ENCODE measurements around the gene CRIM1. TPM values are rescaled to one million over a fixed set of nuclear protein-coding genes. Genes with fewer than 3 reads are reported as not detected.
A peak's percentile ranks its signal among the peaks of the same experiment; 100 is the strongest.

The CRIM1 gene
- polyA plus RNA-seq, 2 of the 4 experiments (the other 2 are of a cell fraction) = 127 to 208 TPM

DNA sequence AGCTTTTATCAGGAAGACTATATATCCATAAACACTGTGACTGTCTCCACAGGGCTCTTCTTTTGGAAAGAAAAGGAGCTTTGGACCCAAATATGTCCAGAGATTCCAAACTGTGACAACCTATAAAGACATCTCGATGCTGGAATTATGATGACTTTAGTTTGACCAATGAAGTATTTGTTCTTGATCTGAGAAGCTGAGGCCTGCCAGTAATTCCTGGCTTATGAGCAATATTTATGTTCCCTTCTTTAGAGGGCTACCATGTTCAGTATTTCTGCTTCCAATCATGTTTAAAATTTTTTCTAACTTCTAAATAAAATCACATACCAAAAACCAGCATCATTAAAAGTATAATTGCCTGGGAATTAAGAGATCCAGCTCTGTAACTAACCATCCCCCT lies 201.3 kb downstream of the CRIM1 start:
- H3K4me2 ChIP-seq = peak overlapping the region; percentile 20; the same call in 2 of the 3 replicates
- DNase-seq (ENCODE audit: low read depth in 1 of 2, low spot score in 1 of 2) = no peak
- no peaks in the 10 kb centered on the region for H3K9me3 ChIP-seq
- H3K27ac ChIP-seq = peak overlapping the region; percentile 4 to 12; a peak in 3 of 6 replicates
- CTCF ChIA-PET = interaction anchor here (0.8 to 2.3 kb wide), 7 partner anchors 13 to 204 kb away, joined by 3 to 8 read pairs (median 4); no protein-coding TSS in a partner anchor
- no peak overlapping the region for H3K4me3 ChIP-seq
- peak in 1 of 2 experiments; percentile 1; a peak in 2 of 6 replicates for ATAC-seq
- 4% methylated on average over 1 of the region's 1 CpG for WGBS (ENCODE audit: missing lambda C conversion rate)
- H3K4me1 ChIP-seq = peaks cover 40% of the 10 kb centered on the region
- TF ChIP-seq ZC3H11A (IDR thresholded peaks at IDR 0.05) = no peak
- no peak for TF ChIP-seq CHD4 (IDR thresholded peaks at IDR 0.05; ENCODE audit: borderline replicate concordance)
- no peak for TF ChIP-seq FOSL2 (IDR thresholded peaks at IDR 0.05)
- TF ChIP-seq FOSL2 (CRISPR knock-in tag; IDR thresholded peaks at IDR 0.05) = peak; percentile 28; the same call in 1 of the 2 replicates
- TF ChIP-seq, protein P1, sequence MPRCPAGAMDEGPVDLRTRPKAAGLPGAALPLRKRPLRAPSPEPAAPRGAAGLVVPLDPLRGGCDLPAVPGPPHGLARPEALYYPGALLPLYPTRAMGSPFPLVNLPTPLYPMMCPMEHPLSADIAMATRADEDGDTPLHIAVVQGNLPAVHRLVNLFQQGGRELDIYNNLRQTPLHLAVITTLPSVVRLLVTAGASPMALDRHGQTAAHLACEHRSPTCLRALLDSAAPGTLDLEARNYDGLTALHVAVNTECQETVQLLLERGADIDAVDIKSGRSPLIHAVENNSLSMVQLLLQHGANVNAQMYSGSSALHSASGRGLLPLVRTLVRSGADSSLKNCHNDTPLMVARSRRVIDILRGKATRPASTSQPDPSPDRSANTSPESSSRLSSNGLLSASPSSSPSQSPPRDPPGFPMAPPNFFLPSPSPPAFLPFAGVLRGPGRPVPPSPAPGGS (IDR thresholded peaks at IDR 0.05) = no peak
- TF ChIP-seq POLR2AphosphoS2 (conservative IDR thresholded peaks at IDR 0.05; ENCODE audit: low read length) = no peak
- no peak for TF ChIP-seq NFE2L2 (conservative IDR thresholded peaks at IDR 0.05; ENCODE audit: low read length)
- FAIRE-seq = no peak
- POLR2A ChIA-PET = interaction anchor here (1.1 kb wide), 1 partner anchor 95 kb away, joined by 3 read pairs; no protein-coding TSS in a partner anchor

DNA sequence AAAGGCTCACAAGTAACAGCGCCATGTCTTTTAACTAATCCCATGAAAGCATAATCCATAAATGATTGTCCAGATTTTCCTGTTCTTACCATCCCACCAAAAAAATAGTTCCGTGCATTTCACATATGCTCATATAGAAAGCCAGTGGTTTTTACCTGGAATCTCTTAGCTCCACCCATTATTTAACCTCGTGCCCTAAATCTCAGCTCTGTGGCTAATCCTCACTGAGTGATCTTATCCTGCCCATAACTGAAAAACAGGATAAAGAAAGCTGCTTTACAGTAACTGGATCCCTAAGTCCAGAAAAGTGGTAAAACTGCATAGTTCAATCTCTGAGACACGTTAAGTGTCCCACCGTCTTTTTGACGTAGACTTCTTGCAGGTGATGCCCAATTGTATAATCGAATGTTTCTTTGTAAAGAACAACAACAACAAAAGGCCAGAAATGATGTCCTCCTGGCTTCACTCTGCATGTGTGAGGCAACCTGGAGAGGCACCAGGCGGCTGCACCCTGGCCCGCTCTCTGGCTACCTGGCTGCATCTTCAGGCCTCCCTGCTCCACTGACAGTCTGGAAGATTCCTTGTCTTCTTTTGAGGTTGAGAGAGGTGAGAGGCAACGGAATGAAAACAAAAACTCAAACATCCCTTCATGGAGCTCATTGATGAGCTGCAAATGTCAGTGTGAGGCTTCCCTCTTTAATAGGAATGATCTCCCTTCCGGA lies 203.8 kb downstream of the CRIM1 start:
- ATAC-seq (no peak), DNase-seq (ENCODE audit: low read depth in 1 of 2, low spot score in 1 of 2) (no peak), FAIRE-seq (peak; percentile 63)
- peak overlapping the region in 1 of 2 experiments; percentile 63; a peak in 3 of 6 replicates for H3K27ac ChIP-seq
- H3K4me1 ChIP-seq = peaks cover 65% of the 10 kb centered on the region
- CTCF ChIA-PET = interaction anchor here (0.9 to 8.4 kb wide), 3 partner anchors 10 to 207 kb away, joined by 3 to 35 read pairs (median 3); no protein-coding TSS in a partner anchor
- TF ChIP-seq SMC3 (IDR thresholded peaks at IDR 0.05) = no peak
- TF ChIP-seq, protein P2, sequence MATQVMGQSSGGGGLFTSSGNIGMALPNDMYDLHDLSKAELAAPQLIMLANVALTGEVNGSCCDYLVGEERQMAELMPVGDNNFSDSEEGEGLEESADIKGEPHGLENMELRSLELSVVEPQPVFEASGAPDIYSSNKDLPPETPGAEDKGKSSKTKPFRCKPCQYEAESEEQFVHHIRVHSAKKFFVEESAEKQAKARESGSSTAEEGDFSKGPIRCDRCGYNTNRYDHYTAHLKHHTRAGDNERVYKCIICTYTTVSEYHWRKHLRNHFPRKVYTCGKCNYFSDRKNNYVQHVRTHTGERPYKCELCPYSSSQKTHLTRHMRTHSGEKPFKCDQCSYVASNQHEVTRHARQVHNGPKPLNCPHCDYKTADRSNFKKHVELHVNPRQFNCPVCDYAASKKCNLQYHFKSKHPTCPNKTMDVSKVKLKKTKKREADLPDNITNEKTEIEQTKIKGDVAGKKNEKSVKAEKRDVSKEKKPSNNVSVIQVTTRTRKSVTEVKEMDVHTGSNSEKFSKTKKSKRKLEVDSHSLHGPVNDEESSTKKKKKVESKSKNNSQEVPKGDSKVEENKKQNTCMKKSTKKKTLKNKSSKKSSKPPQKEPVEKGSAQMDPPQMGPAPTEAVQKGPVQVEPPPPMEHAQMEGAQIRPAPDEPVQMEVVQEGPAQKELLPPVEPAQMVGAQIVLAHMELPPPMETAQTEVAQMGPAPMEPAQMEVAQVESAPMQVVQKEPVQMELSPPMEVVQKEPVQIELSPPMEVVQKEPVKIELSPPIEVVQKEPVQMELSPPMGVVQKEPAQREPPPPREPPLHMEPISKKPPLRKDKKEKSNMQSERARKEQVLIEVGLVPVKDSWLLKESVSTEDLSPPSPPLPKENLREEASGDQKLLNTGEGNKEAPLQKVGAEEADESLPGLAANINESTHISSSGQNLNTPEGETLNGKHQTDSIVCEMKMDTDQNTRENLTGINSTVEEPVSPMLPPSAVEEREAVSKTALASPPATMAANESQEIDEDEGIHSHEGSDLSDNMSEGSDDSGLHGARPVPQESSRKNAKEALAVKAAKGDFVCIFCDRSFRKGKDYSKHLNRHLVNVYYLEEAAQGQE (IDR thresholded peaks at IDR 0.05) = no peak
- TF ChIP-seq, protein P3, sequence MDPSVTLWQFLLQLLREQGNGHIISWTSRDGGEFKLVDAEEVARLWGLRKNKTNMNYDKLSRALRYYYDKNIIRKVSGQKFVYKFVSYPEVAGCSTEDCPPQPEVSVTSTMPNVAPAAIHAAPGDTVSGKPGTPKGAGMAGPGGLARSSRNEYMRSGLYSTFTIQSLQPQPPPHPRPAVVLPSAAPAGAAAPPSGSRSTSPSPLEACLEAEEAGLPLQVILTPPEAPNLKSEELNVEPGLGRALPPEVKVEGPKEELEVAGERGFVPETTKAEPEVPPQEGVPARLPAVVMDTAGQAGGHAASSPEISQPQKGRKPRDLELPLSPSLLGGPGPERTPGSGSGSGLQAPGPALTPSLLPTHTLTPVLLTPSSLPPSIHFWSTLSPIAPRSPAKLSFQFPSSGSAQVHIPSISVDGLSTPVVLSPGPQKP (IDR thresholded peaks at IDR 0.05; ENCODE audit: low read depth, low read length) = no peak
- no peak for TF ChIP-seq ZFP36 (IDR thresholded peaks at IDR 0.05; ENCODE audit: borderline replicate concordance, partially characterized antibody)
- no peak for TF ChIP-seq BHLHE40 (IDR thresholded peaks at IDR 0.05; ENCODE audit: low read depth, low read length)
- no peak for TF ChIP-seq ESRRA (IDR thresholded peaks at IDR 0.05; ENCODE audit: borderline replicate concordance, low read length)
- TF ChIP-seq RARB (CRISPR knock-in tag; IDR thresholded peaks at IDR 0.05) = no peak
- TF ChIP-seq, protein P1 (IDR thresholded peaks at IDR 0.05) = no peak
- TF ChIP-seq MYC (IDR thresholded peaks at IDR 0.05; ENCODE audit: borderline replicate concordance, low read length) = no peak
- no peak for TF ChIP-seq RAD21 (conservative IDR thresholded peaks at IDR 0.05 in 1 of 2, IDR thresholded peaks at IDR 0.05 in 1 of 2)
- no peak for TF ChIP-seq POLR2AphosphoS2 (conservative IDR thresholded peaks at IDR 0.05; ENCODE audit: low read length)
- TF ChIP-seq, protein P4, sequence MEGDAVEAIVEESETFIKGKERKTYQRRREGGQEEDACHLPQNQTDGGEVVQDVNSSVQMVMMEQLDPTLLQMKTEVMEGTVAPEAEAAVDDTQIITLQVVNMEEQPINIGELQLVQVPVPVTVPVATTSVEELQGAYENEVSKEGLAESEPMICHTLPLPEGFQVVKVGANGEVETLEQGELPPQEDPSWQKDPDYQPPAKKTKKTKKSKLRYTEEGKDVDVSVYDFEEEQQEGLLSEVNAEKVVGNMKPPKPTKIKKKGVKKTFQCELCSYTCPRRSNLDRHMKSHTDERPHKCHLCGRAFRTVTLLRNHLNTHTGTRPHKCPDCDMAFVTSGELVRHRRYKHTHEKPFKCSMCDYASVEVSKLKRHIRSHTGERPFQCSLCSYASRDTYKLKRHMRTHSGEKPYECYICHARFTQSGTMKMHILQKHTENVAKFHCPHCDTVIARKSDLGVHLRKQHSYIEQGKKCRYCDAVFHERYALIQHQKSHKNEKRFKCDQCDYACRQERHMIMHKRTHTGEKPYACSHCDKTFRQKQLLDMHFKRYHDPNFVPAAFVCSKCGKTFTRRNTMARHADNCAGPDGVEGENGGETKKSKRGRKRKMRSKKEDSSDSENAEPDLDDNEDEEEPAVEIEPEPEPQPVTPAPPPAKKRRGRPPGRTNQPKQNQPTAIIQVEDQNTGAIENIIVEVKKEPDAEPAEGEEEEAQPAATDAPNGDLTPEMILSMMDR (IDR thresholded peaks at IDR 0.05) = no peak
- no peak for TF ChIP-seq NPAS2 (CRISPR knock-in tag; IDR thresholded peaks at IDR 0.05; ENCODE audit: borderline replicate concordance)
- no peak for TF ChIP-seq HEYL (CRISPR knock-in tag; IDR thresholded peaks at IDR 0.05)
- no peak for TF ChIP-seq KDM1A (IDR thresholded peaks at IDR 0.05; ENCODE audit: low read depth)
- TF ChIP-seq NR3C1 (IDR thresholded peaks at IDR 0.05) = no peak
- TF ChIP-seq JUN (IDR thresholded peaks at IDR 0.05) = no peak
- POLR2A ChIA-PET = no interaction called here
- 95% methylated on average over 11 of the region's 11 CpGs for WGBS (ENCODE audit: missing lambda C conversion rate)
- no peak overlapping the region for H3K4me3 ChIP-seq
- H3K4me2 ChIP-seq = no peak overlapping the region
- no peaks in the 10 kb centered on the region for H3K9me3 ChIP-seq
